ENCODE results near the gene MBP.

MBP gene

DNA sequence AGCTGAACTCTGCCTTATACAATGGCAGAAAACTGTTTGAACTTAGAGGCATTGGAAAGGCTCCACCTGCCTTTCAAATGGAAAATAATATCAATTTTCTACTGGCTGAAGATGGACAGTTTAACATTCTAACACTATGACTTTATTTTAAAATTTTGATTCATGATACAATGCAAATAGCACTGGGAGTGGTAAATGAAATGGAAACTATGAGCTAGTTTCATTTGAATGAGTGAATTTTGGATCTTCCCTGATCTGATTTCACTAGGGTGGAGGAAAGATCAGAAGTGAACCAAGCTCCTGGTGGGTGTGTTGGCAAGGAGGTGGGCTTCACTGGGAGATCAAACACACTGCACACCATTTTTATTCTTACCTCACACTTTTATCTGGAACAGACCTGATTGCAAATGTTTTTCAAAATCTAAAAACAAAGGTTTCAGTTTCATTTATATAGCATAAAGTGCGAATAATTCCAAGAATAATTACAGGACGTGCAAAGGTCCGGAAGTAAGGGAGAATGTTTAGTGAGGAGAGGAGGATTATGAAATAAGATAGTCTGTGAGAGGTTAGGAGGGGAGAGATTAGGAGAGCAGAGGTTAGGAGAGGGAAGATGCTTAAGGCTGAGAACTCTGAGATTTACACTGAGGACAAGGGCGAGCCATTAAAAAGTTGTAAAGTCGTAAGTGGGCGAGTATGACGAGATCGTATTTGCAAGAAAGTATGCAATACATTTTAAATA is 18.6 kb upstream of the MBP start:
- peaks cover 0 to 17% (median 11%) of the 10 kb centered on the region in 4 experiments for H3K4me1 ChIP-seq (ENCODE audit: control extremely low read depth in 1 of 4, control insufficient read depth in 4 of 4, insufficient read depth in 4 of 4, low read length in 3 of 4)
- CTCF ChIA-PET, result interaction anchor here (0.8 kb wide), 1 partner anchor 11 kb away, joined by 5 read pairs; no protein-coding TSS in a partner anchor
- H3K27ac ChIP-seq (ENCODE audit: insufficient read depth in 1 of 2, low read depth in 1 of 2, low read length in 2 of 2, poor library complexity in 1 of 2, severe bottlenecking in 2 of 2), result no peak overlapping the region
- no peaks in the 10 kb centered on the region for H3K9me3 ChIP-seq (ENCODE audit: control extremely low read depth in 1 of 5, control insufficient read depth in 4 of 5, insufficient read depth in 2 of 5, low read depth in 1 of 5, low read length in 4 of 5)
- no peak for DNase-seq
- H3K36me3 ChIP-seq (ENCODE audit: control insufficient read depth in 4 of 4, insufficient read depth in 4 of 4, low read length in 3 of 4), result no peaks in the 10 kb centered on the region
- WGBS (ENCODE audit: insufficient coverage), result 98% methylated on average over 7 of the region's 8 CpGs
- H3K27me3 ChIP-seq (replicated peaks in 2 of 5; ENCODE audit: control insufficient read depth in 4 of 5, insufficient read depth in 5 of 5, low read length in 4 of 5), result no peaks in the 10 kb centered on the region
- POLR2A ChIA-PET, result no interaction called here
- no peak overlapping the region for H3K4me3 ChIP-seq (ENCODE audit: control insufficient read depth in 1 of 7, extremely low read depth in 1 of 7, insufficient read depth in 4 of 7, low read depth in 2 of 7, low read length in 6 of 7)

DNA sequence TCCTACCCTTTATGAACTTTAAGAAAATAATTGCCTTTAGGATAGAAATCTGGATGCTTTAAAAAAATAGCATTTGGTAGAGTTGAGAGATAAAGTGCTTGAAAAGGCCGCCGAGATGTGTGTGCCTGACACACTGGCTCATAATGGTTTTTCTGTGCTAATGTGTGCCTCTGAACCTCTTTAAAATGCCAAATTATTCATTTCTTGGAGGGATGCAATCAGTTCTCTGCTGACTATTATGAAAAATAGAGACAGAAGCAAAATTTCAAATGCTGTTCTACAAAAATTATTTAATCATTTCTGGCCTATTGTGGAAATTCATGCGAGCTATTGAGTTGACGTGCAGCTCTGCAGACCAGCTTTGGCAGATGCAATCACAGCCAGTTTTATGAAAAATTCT is 18.0 kb upstream of the MBP start:
- peaks cover 0 to 18% (median 11%) of the 10 kb centered on the region in 4 experiments for H3K4me1 ChIP-seq (ENCODE audit: control extremely low read depth in 1 of 4, control insufficient read depth in 4 of 4, insufficient read depth in 4 of 4, low read length in 3 of 4)
- no peak for DNase-seq
- CTCF ChIA-PET, result interaction anchor here (0.8 to 1.2 kb wide), 2 partner anchors 10 to 12 kb away, joined by 5 read pairs; no protein-coding TSS in a partner anchor
- H3K4me3 ChIP-seq (ENCODE audit: control insufficient read depth in 1 of 7, extremely low read depth in 1 of 7, insufficient read depth in 4 of 7, low read depth in 2 of 7, low read length in 6 of 7), result no peak overlapping the region
- H3K9me3 ChIP-seq (ENCODE audit: control extremely low read depth in 1 of 5, control insufficient read depth in 4 of 5, insufficient read depth in 2 of 5, low read depth in 1 of 5, low read length in 4 of 5), result no peaks in the 10 kb centered on the region
- POLR2A ChIA-PET, result no interaction called here
- H3K36me3 ChIP-seq (ENCODE audit: control insufficient read depth in 4 of 4, insufficient read depth in 4 of 4, low read length in 3 of 4), result no peaks in the 10 kb centered on the region
- WGBS (ENCODE audit: insufficient coverage), result 96% methylated on average over 4 of the region's 4 CpGs
- no peaks in the 10 kb centered on the region for H3K27me3 ChIP-seq (replicated peaks in 2 of 5; ENCODE audit: control insufficient read depth in 4 of 5, insufficient read depth in 5 of 5, low read length in 4 of 5)
- H3K27ac ChIP-seq (ENCODE audit: insufficient read depth in 1 of 2, low read depth in 1 of 2, low read length in 2 of 2, poor library complexity in 1 of 2, severe bottlenecking in 2 of 2), result no peak overlapping the region

DNA sequence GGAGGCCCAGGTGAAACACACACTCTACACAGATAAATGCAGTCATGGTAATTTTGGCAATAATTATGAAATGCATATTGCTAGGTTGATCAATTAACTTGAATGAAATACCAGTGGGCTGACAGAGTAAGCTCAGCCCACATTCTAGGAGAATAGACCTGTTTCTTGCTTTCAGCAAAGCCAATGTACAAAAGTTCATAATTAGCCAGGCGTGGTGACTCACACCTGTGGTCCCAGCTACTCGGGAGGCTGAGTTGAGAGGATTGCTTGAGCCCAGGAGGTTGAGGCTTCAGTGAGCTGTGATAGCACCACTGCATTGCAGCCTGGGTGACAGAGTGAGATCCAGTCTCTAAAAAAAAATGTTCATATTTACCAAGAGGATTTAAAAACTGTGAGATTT is 15.7 kb upstream of the MBP start:
- Histone ChIP-seq H3K27ac (ENCODE audit: insufficient read depth in 1 of 2, low read depth in 1 of 2, low read length in 2 of 2, poor library complexity in 1 of 2, severe bottlenecking in 2 of 2) (no peak overlapping the region), H3K4me1 (ENCODE audit: control extremely low read depth in 1 of 4, control insufficient read depth in 4 of 4, insufficient read depth in 4 of 4, low read length in 3 of 4) (peaks cover 0 to 20% (median 10%) of the 10 kb centered on the region in 4 experiments), H3K36me3 (ENCODE audit: control insufficient read depth in 4 of 4, insufficient read depth in 4 of 4, low read length in 3 of 4) (no peaks in the 10 kb centered on the region), H3K4me3 (ENCODE audit: control insufficient read depth in 1 of 7, extremely low read depth in 1 of 7, insufficient read depth in 4 of 7, low read depth in 2 of 7, low read length in 6 of 7) (no peak overlapping the region), H3K27me3 (replicated peaks in 2 of 5; ENCODE audit: control insufficient read depth in 4 of 5, insufficient read depth in 5 of 5, low read length in 4 of 5) (no peaks in the 10 kb centered on the region), H3K9me3 (ENCODE audit: control extremely low read depth in 1 of 5, control insufficient read depth in 4 of 5, insufficient read depth in 2 of 5, low read depth in 1 of 5, low read length in 4 of 5) (peaks cover 0 to 11% (median 3%) of the 10 kb centered on the region in 5 experiments)
- 50% methylated on average over 2 of the region's 2 CpGs for WGBS (ENCODE audit: insufficient coverage)
- CTCF ChIA-PET, result interaction anchor here (0.9 to 2.6 kb wide), 5 partner anchors 10 to 64 kb away, joined by 3 to 10 read pairs (median 4); no protein-coding TSS in a partner anchor
- POLR2A ChIA-PET, result no interaction called here
- no peak for DNase-seq

DNA sequence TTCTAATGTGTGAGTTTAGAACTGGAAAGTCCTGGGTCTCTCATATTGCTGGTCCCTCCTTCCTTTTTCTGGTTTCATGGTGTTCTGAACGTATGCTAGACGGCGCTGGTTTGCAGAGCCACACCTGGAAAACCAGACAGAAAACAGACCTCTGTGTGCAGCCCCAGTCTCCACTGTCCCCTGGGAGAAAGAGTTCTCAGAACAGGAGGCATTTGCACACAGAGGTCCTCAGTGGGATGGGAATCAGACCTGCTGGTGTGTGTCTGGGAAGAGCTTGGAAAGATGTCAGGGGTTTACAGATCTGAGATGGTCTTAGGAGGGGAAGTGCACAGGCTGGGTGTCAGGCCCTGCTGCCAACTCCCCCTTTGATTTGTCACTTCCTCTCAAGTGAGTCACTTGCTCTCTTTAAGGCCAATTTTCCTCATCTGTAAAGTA is 14.9 kb upstream of the MBP start:
- Histone ChIP-seq H3K27me3 (replicated peaks in 2 of 5; ENCODE audit: control insufficient read depth in 4 of 5, insufficient read depth in 5 of 5, low read length in 4 of 5) (no peaks in the 10 kb centered on the region), H3K36me3 (ENCODE audit: control insufficient read depth in 4 of 4, insufficient read depth in 4 of 4, low read length in 3 of 4) (no peaks in the 10 kb centered on the region), H3K4me3 (ENCODE audit: control insufficient read depth in 1 of 7, extremely low read depth in 1 of 7, insufficient read depth in 4 of 7, low read depth in 2 of 7, low read length in 6 of 7) (no peak overlapping the region), H3K27ac (ENCODE audit: insufficient read depth in 1 of 2, low read depth in 1 of 2, low read length in 2 of 2, poor library complexity in 1 of 2, severe bottlenecking in 2 of 2) (no peak overlapping the region), H3K9me3 (ENCODE audit: control extremely low read depth in 1 of 5, control insufficient read depth in 4 of 5, insufficient read depth in 2 of 5, low read depth in 1 of 5, low read length in 4 of 5) (peaks cover 0 to 15% (median 7%) of the 10 kb centered on the region in 5 experiments), H3K4me1 (ENCODE audit: control extremely low read depth in 1 of 4, control insufficient read depth in 4 of 4, insufficient read depth in 4 of 4, low read length in 3 of 4) (peaks cover 0 to 20% (median 10%) of the 10 kb centered on the region in 4 experiments)
- WGBS (ENCODE audit: insufficient coverage), result 96% methylated on average over 3 of the region's 3 CpGs
- DNase-seq, result peak in 2 of 3 donors; percentile 77 to 85
- ChIA-PET POLR2A (no interaction called here), CTCF (interaction anchor here (0.9 to 2.6 kb wide), 6 partner anchors 9 to 25 kb away, joined by 3 to 10 read pairs (median 6); partner anchors contain the start of gene MBP)

DNA sequence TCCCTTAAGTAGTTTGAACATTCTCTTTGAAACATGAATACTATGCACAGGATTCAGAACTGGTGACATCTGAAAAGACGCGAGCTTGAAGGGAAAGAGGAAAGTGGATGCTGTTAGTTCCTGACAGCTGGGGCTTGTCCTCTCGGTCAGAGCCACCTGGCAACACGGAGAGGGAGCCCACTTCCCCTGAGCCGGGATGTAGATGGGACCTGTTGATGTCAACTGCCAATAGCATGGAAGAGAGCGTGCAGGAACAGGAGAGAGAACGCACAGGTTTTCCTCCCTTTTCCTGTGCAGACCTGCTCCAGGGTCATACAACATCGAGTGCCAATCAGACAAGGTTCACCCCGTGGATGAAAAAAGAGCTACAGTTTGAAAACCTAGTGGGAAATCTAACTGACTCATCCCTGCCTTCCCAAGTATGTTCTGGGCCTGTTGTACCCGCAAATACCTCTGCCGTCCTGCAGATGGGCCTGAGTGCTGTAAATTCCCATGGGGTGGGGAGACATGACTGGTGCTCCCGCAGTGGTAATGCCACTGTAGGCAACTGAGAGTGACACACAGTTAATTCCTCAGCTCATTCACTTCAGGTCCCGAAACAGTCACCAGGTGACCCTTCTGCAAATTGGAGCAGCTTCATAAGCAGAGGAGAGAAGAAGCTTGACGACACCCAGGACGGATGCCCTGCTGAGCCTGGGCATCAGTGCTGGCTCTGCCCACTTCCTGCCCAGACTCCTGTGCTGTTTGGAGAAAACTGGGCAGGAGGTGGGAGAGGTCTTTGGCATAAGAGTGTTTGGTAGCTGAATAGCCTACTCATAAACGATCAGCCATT is 13.9 kb upstream of the MBP start:
- H3K27me3 ChIP-seq (replicated peaks in 2 of 5; ENCODE audit: control insufficient read depth in 4 of 5, insufficient read depth in 5 of 5, low read length in 4 of 5), result no peaks in the 10 kb centered on the region
- H3K9me3 ChIP-seq (ENCODE audit: control extremely low read depth in 1 of 5, control insufficient read depth in 4 of 5, insufficient read depth in 2 of 5, low read depth in 1 of 5, low read length in 4 of 5), result peaks cover 0 to 15% (median 7%) of the 10 kb centered on the region in 5 experiments
- 88% methylated on average over 14 of the region's 16 CpGs for WGBS (ENCODE audit: insufficient coverage)
- no peak overlapping the region for H3K27ac ChIP-seq (ENCODE audit: insufficient read depth in 1 of 2, low read depth in 1 of 2, low read length in 2 of 2, poor library complexity in 1 of 2, severe bottlenecking in 2 of 2)
- ChIA-PET POLR2A (no interaction called here), CTCF (interaction anchor here (0.9 to 1.8 kb wide), 9 partner anchors 10 to 93 kb away, joined by 3 to 6 read pairs (median 3); partner anchors contain the start of gene MBP)
- H3K4me1 ChIP-seq (ENCODE audit: control extremely low read depth in 1 of 4, control insufficient read depth in 4 of 4, insufficient read depth in 4 of 4, low read length in 3 of 4), result peaks cover 0 to 21% (median 10%) of the 10 kb centered on the region in 4 experiments
- H3K36me3 ChIP-seq (ENCODE audit: control insufficient read depth in 4 of 4, insufficient read depth in 4 of 4, low read length in 3 of 4), result no peaks in the 10 kb centered on the region
- H3K4me3 ChIP-seq (ENCODE audit: control insufficient read depth in 1 of 7, extremely low read depth in 1 of 7, insufficient read depth in 4 of 7, low read depth in 2 of 7, low read length in 6 of 7), result no peak overlapping the region
- DNase-seq, result no peak

DNA sequence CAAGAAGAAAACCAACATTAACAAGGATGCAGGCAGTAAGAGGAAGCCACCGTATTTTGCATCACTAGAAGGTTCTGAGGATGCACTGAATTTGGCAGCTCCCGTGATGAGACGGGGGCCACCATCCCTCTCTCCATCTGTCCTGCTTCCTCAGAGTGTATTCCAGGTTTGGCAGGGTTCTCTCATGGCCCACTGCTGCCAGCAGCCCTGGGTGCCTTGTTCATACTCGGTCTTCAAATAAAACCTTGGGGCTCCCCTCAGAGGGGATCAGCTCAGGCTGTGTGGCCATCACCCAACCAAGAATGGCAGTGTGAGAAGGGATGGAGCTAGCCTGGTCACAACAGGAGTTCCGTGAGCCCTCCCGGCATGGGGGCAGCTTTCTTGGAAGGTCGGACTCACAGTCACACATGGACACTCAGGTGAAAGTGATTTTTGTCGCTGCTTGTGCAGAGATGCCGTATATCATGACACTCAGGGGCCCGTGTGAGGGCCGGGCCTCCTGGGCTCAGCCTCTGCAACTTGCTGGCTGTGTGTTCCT is 12.8 kb upstream of the MBP start:
- H3K4me3 ChIP-seq (ENCODE audit: control insufficient read depth in 1 of 7, extremely low read depth in 1 of 7, insufficient read depth in 4 of 7, low read depth in 2 of 7, low read length in 6 of 7), result no peak overlapping the region
- no peak for DNase-seq
- H3K27me3 ChIP-seq (replicated peaks in 2 of 5; ENCODE audit: control insufficient read depth in 4 of 5, insufficient read depth in 5 of 5, low read length in 4 of 5), result no peaks in the 10 kb centered on the region
- H3K36me3 ChIP-seq (ENCODE audit: control insufficient read depth in 4 of 4, insufficient read depth in 4 of 4, low read length in 3 of 4), result no peaks in the 10 kb centered on the region
- CTCF ChIA-PET, result interaction anchor here (1.1 to 1.8 kb wide), 4 partner anchors 7 to 76 kb away, joined by 3 to 8 read pairs (median 4); no protein-coding TSS in a partner anchor
- peaks cover 0 to 15% (median 7%) of the 10 kb centered on the region in 5 experiments for H3K9me3 ChIP-seq (ENCODE audit: control extremely low read depth in 1 of 5, control insufficient read depth in 4 of 5, insufficient read depth in 2 of 5, low read depth in 1 of 5, low read length in 4 of 5)
- POLR2A ChIA-PET, result no interaction called here
- no peak overlapping the region for H3K27ac ChIP-seq (ENCODE audit: insufficient read depth in 1 of 2, low read depth in 1 of 2, low read length in 2 of 2, poor library complexity in 1 of 2, severe bottlenecking in 2 of 2)
- WGBS (ENCODE audit: insufficient coverage), result 90% methylated on average over 10 of the region's 11 CpGs
- H3K4me1 ChIP-seq (ENCODE audit: control extremely low read depth in 1 of 4, control insufficient read depth in 4 of 4, insufficient read depth in 4 of 4, low read length in 3 of 4), result peaks cover 0 to 31% (median 15%) of the 10 kb centered on the region in 4 experiments
